ENCODE results near the gene DNAJC22.
A peak's percentile ranks its signal among the peaks of the same experiment; 100 is the strongest.
"Not testable (repeated sequence)": the region's sequence is repeated elsewhere in the genome, so short reads cannot be mapped to it uniquely, and the experiment has no call there.

Gene DNAJC22

DNA sequence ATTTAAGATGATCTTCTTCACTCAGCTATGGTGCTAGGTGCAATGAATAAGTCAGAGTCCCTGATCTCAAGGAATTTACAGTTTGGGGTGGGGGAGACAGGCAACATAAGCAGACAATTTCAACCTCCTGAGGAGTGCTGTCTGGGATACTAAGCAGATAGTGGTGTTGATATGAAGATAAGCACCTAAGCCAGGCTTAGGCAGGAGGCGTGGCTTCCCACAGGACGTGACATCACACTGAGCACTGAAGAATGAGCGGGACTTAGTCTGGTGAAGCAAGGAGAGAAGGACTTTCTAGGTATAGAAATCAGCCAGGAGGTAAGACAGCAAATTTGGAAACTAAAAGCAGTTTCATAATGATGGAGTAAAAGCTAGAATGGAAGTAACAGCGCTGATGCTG is 44.9 kb upstream of the DNAJC22 start:
- H3K9ac ChIP-seq (ENCODE audit: low read length): no peak overlapping the region
- TF ChIP-seq, protein P1, sequence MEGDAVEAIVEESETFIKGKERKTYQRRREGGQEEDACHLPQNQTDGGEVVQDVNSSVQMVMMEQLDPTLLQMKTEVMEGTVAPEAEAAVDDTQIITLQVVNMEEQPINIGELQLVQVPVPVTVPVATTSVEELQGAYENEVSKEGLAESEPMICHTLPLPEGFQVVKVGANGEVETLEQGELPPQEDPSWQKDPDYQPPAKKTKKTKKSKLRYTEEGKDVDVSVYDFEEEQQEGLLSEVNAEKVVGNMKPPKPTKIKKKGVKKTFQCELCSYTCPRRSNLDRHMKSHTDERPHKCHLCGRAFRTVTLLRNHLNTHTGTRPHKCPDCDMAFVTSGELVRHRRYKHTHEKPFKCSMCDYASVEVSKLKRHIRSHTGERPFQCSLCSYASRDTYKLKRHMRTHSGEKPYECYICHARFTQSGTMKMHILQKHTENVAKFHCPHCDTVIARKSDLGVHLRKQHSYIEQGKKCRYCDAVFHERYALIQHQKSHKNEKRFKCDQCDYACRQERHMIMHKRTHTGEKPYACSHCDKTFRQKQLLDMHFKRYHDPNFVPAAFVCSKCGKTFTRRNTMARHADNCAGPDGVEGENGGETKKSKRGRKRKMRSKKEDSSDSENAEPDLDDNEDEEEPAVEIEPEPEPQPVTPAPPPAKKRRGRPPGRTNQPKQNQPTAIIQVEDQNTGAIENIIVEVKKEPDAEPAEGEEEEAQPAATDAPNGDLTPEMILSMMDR (IDR thresholded peaks at IDR 0.05; ENCODE audit: insufficient read depth, low read length, poor library complexity, severe bottlenecking): no peak
- no peak for TF ChIP-seq EZH2phosphoT487 (conservative IDR thresholded peaks at IDR 0.05; ENCODE audit: low read length)
- no peaks in the 10 kb centered on the region for H3K9me2 ChIP-seq (replicated peaks; ENCODE audit: insufficient read depth, low read length)
- H3K4me3 ChIP-seq (ENCODE audit: insufficient read depth, low read length, poor library complexity, severe bottlenecking): no peak overlapping the region
- no peaks in the 10 kb centered on the region for H3K9me3 ChIP-seq (ENCODE audit: insufficient read depth, low read length)
- no peak overlapping the region for H3K4me2 ChIP-seq (ENCODE audit: low read depth, low read length, poor library complexity, severe bottlenecking)
- H2AFZ ChIP-seq (ENCODE audit: low read depth, low read length, severe bottlenecking): peak overlapping the region; percentile 88
- H3K36me3 ChIP-seq (ENCODE audit: low read length): no peaks in the 10 kb centered on the region
- no peaks in the 10 kb centered on the region for H3K27me3 ChIP-seq (ENCODE audit: low read length)
- no peaks in the 10 kb centered on the region for H3K79me2 ChIP-seq (ENCODE audit: insufficient read depth, low read length)
- no peak overlapping the region for H3K27ac ChIP-seq (ENCODE audit: low read depth, low read length)
- H4K20me1 ChIP-seq (ENCODE audit: low read depth, low read length): no peaks in the 10 kb centered on the region
- no peaks in the 10 kb centered on the region for H3F3A ChIP-seq (ENCODE audit: insufficient read depth)

DNA sequence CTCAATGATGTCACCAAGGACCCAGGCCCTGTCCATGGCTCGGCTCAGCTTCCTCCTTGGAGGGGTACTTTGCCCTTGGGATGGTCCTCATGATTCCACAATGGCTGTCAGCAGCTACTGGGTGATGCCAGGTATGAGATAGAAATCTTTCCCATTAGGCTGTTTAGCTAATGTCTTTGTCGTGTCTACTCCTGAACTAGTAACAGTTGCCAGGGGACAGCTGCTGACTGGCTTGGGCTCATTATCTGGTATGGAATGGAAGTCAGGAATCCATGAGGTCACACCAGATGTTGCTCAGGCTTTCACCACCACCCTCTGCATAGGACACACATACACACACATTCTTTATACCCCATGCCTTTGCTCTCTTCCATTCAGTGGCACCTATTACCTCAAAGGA is 42.5 kb upstream of the DNAJC22 start:
- no peaks in the 10 kb centered on the region for H3K9me2 ChIP-seq (replicated peaks; ENCODE audit: insufficient read depth, low read length)
- no peak overlapping the region for H3K9ac ChIP-seq (ENCODE audit: low read length)
- H3K4me2 ChIP-seq (ENCODE audit: low read depth, low read length, poor library complexity, severe bottlenecking): no peak overlapping the region
- no peaks in the 10 kb centered on the region for H3K36me3 ChIP-seq (ENCODE audit: low read length)
- no peak overlapping the region for H3K4me3 ChIP-seq (ENCODE audit: insufficient read depth, low read length, poor library complexity, severe bottlenecking)
- no peaks in the 10 kb centered on the region for H3K79me2 ChIP-seq (ENCODE audit: insufficient read depth, low read length)
- no peak overlapping the region for H2AFZ ChIP-seq (ENCODE audit: low read depth, low read length, severe bottlenecking)
- no peaks in the 10 kb centered on the region for H3K9me3 ChIP-seq (ENCODE audit: insufficient read depth, low read length)
- no peaks in the 10 kb centered on the region for H3F3A ChIP-seq (ENCODE audit: insufficient read depth)
- H4K20me1 ChIP-seq (ENCODE audit: low read depth, low read length): no peaks in the 10 kb centered on the region
- TF ChIP-seq EZH2phosphoT487 (conservative IDR thresholded peaks at IDR 0.05; ENCODE audit: low read length): no peak
- TF ChIP-seq, protein P1 (IDR thresholded peaks at IDR 0.05; ENCODE audit: insufficient read depth, low read length, poor library complexity, severe bottlenecking): no peak
- H3K27ac ChIP-seq (ENCODE audit: low read depth, low read length): no peak overlapping the region
- no peaks in the 10 kb centered on the region for H3K27me3 ChIP-seq (ENCODE audit: low read length)

DNA sequence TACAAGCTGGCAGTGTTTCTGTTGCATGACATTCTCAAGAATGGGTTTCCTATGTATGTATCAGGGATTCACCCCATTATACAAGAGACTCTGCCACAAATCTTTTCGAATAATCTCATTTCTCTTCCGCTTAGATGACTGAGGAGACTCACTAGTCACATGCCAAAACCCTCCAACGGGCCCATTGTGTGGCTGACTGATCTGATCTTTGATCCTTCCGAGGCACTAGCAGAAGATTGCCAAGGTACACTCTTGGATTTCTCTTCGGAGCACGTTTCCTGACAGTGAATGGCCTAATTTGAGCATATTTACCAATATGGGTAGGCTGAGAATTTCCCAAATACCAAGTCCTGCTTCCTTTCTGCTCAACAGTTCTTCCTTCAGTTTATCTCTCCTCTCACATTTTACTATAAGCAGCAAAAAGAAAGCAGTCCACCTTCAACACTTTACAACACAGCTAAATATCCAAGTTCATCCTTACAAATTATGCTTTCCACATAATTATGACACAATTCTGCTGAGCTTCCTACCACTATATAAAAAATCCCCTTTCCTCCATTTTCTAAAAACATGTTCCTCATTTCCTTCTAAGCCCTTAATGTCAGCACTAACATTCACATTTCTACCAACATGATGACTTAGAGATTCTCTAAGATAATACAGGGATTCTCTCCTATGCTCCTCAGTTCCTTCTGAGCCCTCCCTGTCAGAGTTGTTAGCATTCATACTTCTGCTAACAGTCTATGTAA is 40.8 kb upstream of the DNAJC22 start:
- Histone ChIP-seq H4K20me1 (ENCODE audit: low read depth, low read length) (no peaks in the 10 kb centered on the region), H3K27me3 (ENCODE audit: low read length) (no peaks in the 10 kb centered on the region), H3K4me3 (ENCODE audit: insufficient read depth, low read length, poor library complexity, severe bottlenecking) (no peak overlapping the region), H3K9ac (ENCODE audit: low read length) (no peak overlapping the region), H3K9me2 (replicated peaks; ENCODE audit: insufficient read depth, low read length) (no peaks in the 10 kb centered on the region), H3K27ac (ENCODE audit: low read depth, low read length) (no peak overlapping the region), H3K4me2 (ENCODE audit: low read depth, low read length, poor library complexity, severe bottlenecking) (no peak overlapping the region), H3K36me3 (ENCODE audit: low read length) (no peaks in the 10 kb centered on the region), H2AFZ (ENCODE audit: low read depth, low read length, severe bottlenecking) (no peak overlapping the region), H3K9me3 (ENCODE audit: insufficient read depth, low read length) (no peaks in the 10 kb centered on the region), H3K79me2 (ENCODE audit: insufficient read depth, low read length) (no peaks in the 10 kb centered on the region), H3F3A (ENCODE audit: insufficient read depth) (no peaks in the 10 kb centered on the region)
- TF ChIP-seq EZH2phosphoT487 (conservative IDR thresholded peaks at IDR 0.05; ENCODE audit: low read length): no peak

DNA sequence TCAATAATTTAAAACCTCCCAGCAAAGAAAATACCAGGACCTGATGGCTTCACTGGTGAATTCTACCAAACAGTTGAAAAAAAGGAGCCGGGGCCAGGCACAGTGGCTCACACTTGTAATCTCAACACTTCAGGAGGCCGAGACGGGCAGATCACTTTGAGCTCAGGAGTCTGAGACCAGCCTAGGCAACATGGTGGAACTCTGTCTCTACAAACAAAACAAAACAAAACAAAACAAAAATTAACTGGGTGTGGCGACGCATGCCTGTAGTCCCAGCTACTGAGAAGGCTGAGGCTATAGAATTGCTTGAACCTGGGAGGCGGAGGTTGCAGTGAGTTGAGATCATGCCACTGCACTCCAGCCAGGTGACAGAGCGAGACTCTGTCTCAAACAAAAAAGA is 37.3 kb upstream of the DNAJC22 start:
- Histone ChIP-seq H3K27ac (ENCODE audit: low read depth, low read length) (no peak overlapping the region), H3K9ac (ENCODE audit: low read length) (no peak overlapping the region), H4K20me1 (ENCODE audit: low read depth, low read length) (no peaks in the 10 kb centered on the region), H3K4me2 (ENCODE audit: low read depth, low read length, poor library complexity, severe bottlenecking) (no peak overlapping the region), H3K4me3 (ENCODE audit: insufficient read depth, low read length, poor library complexity, severe bottlenecking) (no peak overlapping the region), H3K9me3 (ENCODE audit: insufficient read depth, low read length) (no peaks in the 10 kb centered on the region), H3K79me2 (ENCODE audit: insufficient read depth, low read length) (no peaks in the 10 kb centered on the region), H3K9me2 (replicated peaks; ENCODE audit: insufficient read depth, low read length) (no peaks in the 10 kb centered on the region), H3F3A (ENCODE audit: insufficient read depth) (no peaks in the 10 kb centered on the region), H2AFZ (ENCODE audit: low read depth, low read length, severe bottlenecking) (no peak overlapping the region), H3K27me3 (ENCODE audit: low read length) (no peaks in the 10 kb centered on the region), H3K36me3 (ENCODE audit: low read length) (no peaks in the 10 kb centered on the region)
- no peak for TF ChIP-seq EZH2phosphoT487 (conservative IDR thresholded peaks at IDR 0.05; ENCODE audit: low read length)
- TF ChIP-seq, protein P1 (IDR thresholded peaks at IDR 0.05; ENCODE audit: insufficient read depth, low read length, poor library complexity, severe bottlenecking): no peak

DNA sequence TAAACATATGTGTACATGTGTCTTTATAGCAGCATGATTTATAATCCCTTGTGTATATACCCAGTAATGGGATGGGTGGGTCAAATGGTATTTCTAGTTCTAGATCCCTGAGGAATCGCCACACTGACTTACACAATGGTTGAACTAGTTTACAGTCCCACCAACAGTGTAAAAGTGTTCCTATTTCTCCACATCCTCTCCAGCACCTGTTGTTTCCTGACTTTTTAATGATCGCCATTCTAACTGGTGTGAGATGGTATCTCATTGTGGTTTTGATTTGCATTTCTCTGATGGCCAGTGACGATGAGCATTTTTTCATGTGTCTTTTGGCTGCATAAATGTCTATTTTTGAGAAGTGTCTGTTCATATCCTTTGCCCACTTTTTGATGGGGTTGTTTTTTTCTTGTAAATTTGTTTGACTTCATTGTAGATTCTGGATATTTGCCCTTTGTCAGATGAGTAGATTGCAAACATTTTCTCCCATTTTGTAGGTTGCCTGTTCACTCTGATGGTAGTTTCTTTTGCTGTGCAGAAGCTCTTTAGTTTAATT is 36.2 kb upstream of the DNAJC22 start:
- H3K9me3 ChIP-seq (ENCODE audit: insufficient read depth, low read length); H3K27me3 ChIP-seq (ENCODE audit: low read length); H3K27ac ChIP-seq (ENCODE audit: low read depth, low read length); H3K9ac ChIP-seq (ENCODE audit: low read length); H3K9me2 ChIP-seq (replicated peaks; ENCODE audit: insufficient read depth, low read length); H3K4me3 ChIP-seq (ENCODE audit: insufficient read depth, low read length, poor library complexity, severe bottlenecking); H4K20me1 ChIP-seq (ENCODE audit: low read depth, low read length); H3K36me3 ChIP-seq (ENCODE audit: low read length); H3F3A ChIP-seq (ENCODE audit: insufficient read depth); H2AFZ ChIP-seq (ENCODE audit: low read depth, low read length, severe bottlenecking); H3K79me2 ChIP-seq (ENCODE audit: insufficient read depth, low read length); H3K4me2 ChIP-seq (ENCODE audit: low read depth, low read length, poor library complexity, severe bottlenecking): not testable (repeated sequence)
